Measurements from ENCODE around the gene ZNF32. TPM values are rescaled to one million over a fixed set of nuclear protein-coding genes. Genes with fewer than 3 reads are reported as not detected.

The ZNF32 gene
- total and polyA plus RNA-seq, 2 donors (not counting 3 experiments of a cell fraction or from before 2014, with no cell fraction given): 12.5 to 14.4 TPM

DNA sequence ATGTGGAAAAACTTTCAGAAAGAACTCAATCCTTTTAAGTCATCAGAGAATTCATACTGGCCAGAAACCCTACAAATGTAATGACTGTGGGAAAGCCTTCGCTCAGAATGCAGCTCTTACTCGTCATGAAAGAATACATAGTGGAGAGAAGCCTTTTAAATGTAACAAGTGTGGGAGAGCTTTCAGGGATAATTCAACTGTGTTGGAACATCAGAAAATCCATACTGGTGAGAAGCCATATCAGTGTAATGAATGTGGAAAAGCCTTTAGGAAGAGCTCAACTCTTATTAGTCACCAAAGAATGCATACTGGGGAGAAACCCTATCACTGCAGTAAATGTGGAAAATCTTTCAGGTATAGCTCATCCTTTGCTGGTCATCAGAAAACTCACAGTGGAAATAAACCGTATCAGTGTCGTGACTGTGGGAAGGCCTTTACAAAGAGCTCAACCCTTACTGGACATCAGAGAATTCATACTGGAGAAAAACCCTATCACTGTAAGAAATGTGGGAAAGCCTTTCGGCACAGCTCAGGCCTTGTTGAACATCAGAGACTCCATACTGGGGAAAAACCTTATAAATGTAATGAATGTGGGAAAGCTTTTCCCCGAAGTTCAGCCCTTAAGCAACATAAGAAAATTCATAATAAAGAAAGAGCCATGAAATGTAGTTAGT is 31.8 kb downstream of the ZNF32 start:
- FAIRE-seq (no peak), DNase-seq (ENCODE audit: low read depth, low spot score) (no peak)
- H3K27me3 ChIP-seq (ENCODE audit: control insufficient read depth in 2 of 2, insufficient read depth in 2 of 2, low read length in 2 of 2): no peaks in the 10 kb centered on the region
- no peaks in the 10 kb centered on the region for H4K20me1 ChIP-seq (replicated peaks; ENCODE audit: control insufficient read depth, extremely low read depth, insufficient read depth, low read length)
- no peaks in the 10 kb centered on the region for H3K9me1 ChIP-seq (replicated peaks; ENCODE audit: control insufficient read depth, extremely low read depth, insufficient read depth, low read length)
- BruUV-seq (replicated peaks): no TSS peak
- POLR2A ChIA-PET: no interaction called here
- H3K4me1 ChIP-seq (ENCODE audit: control insufficient read depth, extremely low read depth, insufficient read depth, low read length): no peaks in the 10 kb centered on the region
- H2AFZ ChIP-seq (ENCODE audit: low read depth, low read length): no peak overlapping the region
- CTCF ChIA-PET: interaction anchor here (0.8 to 0.9 kb wide), 2 partner anchors 16 to 675 kb away, joined by 3 to 4 read pairs; no protein-coding TSS in a partner anchor
- intact Hi-C loops (cut with micrococcal nuclease) (no loop called here), dilution Hi-C loops (cut with MboI; ENCODE audit: extremely low pct_ligation_motif_present, low sequenced_read_pairs) (no loop called here)
- no peaks in the 10 kb centered on the region for H3K36me3 ChIP-seq (ENCODE audit: control insufficient read depth in 2 of 2, extremely low read depth in 1 of 2, insufficient read depth in 2 of 2, low read length in 2 of 2)
- no peak overlapping the region for H3K4me2 ChIP-seq (ENCODE audit: insufficient read depth, low read length)
- no peak overlapping the region for H3K4me3 ChIP-seq (replicated peaks in 1 of 3; ENCODE audit: insufficient read depth in 1 of 3, low read depth in 1 of 3, low read length in 3 of 3)
- H3K27ac ChIP-seq (ENCODE audit: insufficient read depth, low read depth, low read length): no peak overlapping the region
- no peak overlapping the region for H3K9ac ChIP-seq (replicated peaks; ENCODE audit: extremely low read depth, insufficient read depth, low read length)
- H3K9me3 ChIP-seq (replicated peaks; ENCODE audit: control insufficient read depth, insufficient read depth, low read length): peaks cover 7% of the 10 kb centered on the region
- no peaks in the 10 kb centered on the region for H3K79me2 ChIP-seq (ENCODE audit: control insufficient read depth, insufficient read depth, low read length)
- TF ChIP-seq MAX (IDR thresholded peaks at IDR 0.05; ENCODE audit: insufficient read depth, insufficient read length) (no peak), JUN (IDR thresholded peaks at IDR 0.05; ENCODE audit: borderline replicate concordance, insufficient read depth, insufficient read length, low read depth) (no peak), EZH2 (IDR thresholded peaks at IDR 0.05; ENCODE audit: borderline replicate concordance, low read depth, low read length, severe bottlenecking) (no peak), MYC (IDR thresholded peaks at IDR 0.05; ENCODE audit: low read depth, low read length) (no peak), POLR2A (IDR thresholded peaks at IDR 0.05; ENCODE audit: low read depth, low read length) (no peak), POLR2AphosphoS5 (IDR thresholded peaks at IDR 0.05; ENCODE audit: insufficient read depth, low read depth, low read length) (no peak), FOS (IDR thresholded peaks at IDR 0.05; ENCODE audit: borderline replicate concordance, insufficient read depth, low read length) (no peak), GATA2 (IDR thresholded peaks at IDR 0.05; ENCODE audit: insufficient read depth, insufficient read length, low read depth, low read length) (no peak), CTCF (IDR thresholded peaks at IDR 0.05; ENCODE audit: extremely low read depth in 1 of 2, insufficient read depth in 1 of 2, low read depth in 1 of 2, low read length in 2 of 2) (no peak)
